AML-193 (cell line): ENCODE measurements around the gene SLC8A1.

Experiments
- DNase-seq, 2 experiments: peaks; one replicate each; lab custom pipeline; 2025; lab: John Stamatoyannopoulos, UW

The SLC8A1 gene

DNA sequence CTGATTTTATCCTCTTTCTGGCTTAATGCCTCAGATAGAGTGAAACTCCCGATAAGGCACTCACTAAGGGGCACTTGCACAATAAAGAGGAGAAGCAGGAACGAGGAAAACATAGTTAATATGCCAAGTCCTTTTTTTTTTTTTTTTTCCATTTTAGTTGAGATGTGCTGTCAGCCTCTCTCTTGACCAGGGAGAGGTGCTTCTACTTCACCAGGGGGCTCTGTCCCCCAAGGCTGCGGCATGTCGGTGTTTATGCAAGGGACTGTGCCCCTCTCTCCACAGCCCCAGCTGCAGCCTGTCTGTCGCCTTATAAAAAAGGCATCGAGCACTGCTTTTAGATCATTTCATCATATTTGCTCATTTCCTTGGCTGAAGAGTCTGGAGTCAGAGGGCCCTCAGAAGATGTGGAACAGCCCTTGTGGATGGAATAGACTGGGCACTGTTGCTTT, 178.1 kb downstream of the SLC8A1 start:
- DNase-seq = no peak

DNA sequence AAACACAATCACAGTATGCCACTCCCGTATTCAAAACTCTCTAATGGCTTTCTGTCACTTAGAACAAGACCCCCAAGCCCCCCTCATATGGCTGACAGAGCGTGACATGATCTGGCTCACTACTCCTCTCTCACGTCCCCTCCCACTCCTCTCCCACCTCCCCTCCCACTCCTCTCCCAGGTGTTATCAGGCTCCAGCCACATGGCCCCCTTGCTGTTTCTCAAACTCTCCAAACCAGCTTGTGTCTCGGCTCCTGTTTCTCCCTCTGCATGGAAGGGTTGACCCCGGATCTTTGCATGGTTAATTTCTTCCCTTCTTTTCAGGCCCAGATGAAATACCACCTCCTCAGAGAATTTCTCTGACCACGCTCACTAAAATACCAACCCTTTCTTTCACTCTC, 180.8 kb downstream of the SLC8A1 start:
- DNase-seq = no peak

DNA sequence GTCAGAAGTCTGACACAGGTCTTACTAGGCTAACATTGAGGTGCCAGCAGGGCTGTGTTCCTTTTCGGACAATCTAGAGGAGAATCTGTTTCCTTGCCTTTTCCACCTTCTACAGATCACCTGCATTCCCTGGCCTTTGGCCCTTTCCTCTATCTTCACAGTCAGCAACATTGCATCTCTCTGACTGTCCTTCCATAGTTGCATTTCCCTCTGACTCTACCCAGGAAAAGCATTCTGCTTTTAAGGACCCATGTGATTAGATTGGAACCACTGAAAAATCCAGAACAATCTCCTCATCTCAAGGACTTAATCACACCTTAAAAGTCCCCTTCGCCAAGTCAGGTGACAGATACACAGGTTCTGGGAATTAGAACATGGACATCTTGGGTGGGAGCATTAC, 181.5 kb downstream of the SLC8A1 start:
- no peak for DNase-seq

- DNase-seq = no peak
Measured at GRCh38 chr2:40268566-40268965, 183.3 kb downstream of the SLC8A1 start.

DNA sequence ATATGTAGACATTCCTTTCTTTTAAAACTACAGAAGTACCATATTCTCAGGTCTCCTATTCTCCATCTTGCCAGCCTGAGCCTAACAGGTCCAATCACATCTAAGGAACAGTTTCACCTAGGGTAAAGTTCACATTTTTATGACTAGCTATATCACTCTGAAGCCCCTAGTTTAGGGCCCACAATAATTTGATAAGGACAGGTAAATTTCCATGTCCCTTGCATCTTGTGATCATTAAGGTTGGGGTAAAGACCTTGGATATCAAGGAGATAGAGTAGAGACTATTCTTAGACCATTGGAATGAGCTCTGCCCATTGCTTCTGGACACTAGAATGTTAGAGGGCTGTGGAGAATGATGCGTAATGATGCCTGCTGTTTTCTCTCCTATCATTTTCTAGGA, 185.7 kb downstream of the SLC8A1 start:
- no peak for DNase-seq

DNA sequence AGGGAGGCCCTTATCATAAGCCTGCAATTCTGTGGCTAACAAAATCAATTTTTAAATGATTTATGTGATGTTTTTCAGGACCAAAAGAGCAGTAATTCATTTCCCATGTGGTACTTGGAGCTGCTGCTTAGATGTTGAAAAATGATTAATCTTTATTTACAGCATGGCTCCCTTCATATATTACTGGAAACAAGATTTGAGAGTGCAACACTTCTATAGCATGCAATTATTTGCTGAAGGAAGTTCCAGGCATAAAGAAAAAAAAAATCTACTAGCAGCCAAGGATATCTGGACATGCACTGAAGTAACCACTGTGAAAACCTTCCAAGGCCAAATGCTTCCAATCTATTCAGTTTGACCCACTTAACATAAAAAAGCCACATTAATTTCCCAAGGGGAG, 186.3 kb downstream of the SLC8A1 start:
- no peak for DNase-seq

DNA sequence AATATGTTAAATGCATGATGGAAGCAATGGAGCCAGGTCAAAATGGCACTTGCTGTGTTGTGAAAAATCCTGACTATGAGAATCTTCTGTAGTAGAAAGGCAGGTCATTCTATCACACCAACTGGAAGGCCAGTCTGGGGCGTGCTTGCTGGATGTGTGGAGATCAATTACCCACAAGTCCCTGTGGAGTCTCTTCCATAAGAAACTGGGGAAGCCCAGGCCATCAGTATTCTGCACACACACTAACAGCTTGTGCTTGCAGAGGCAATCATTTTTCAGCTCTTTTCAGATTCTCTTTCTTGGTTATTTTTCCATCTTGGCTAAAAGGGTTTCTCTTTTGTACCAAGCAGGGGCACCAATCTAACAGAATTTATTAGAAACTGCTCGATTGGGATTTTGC, 190.8 kb downstream of the SLC8A1 start:
- no peak for DNase-seq

DNA sequence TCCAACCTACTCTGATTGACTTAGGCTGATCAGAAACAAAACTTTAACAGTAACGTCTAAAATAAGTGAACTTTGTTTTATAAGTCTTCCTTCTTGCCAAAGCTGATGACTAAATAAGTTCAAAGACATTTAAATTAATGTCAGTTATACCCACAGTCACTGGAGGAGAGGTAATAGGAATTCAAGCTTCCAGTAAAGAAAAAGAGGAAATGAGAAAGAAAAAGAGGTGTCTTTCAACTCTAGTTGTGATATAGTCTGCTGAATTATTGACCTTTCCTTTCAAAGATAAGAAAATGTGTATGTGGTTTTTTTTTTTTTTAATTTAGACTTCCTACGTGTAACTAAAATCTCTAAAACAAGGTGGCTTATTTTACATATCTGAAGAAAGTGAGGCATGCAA, 191.5 kb downstream of the SLC8A1 start:
- no peak for DNase-seq

GRCh38 chr2:40259900-40260299, 192.0 kb downstream of the SLC8A1 start:
- no peak for DNase-seq

DNA sequence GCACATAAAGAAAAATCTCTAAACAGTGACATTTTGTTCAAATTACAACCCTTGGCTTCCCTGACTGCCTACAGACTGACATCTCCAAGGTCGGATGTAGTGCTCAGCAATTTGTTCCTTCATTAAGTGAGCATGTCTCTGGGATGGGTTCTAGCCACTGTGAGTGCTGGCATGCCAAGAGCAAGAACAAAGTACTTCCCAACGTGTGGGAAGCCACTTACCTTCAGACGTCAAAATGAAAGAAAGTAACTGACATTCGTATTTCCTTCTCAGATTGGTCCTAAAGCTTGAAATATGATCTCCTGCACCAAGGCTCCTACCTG, 193.8 kb downstream of the SLC8A1 start:
- no peak for DNase-seq

GRCh38 chr2:40257340-40258134, 194.4 kb downstream of the SLC8A1 start:
- DNase-seq = no peak

- no peak for DNase-seq
Measured at GRCh38 chr2:40256649-40257048, 195.2 kb downstream of the SLC8A1 start.

DNA sequence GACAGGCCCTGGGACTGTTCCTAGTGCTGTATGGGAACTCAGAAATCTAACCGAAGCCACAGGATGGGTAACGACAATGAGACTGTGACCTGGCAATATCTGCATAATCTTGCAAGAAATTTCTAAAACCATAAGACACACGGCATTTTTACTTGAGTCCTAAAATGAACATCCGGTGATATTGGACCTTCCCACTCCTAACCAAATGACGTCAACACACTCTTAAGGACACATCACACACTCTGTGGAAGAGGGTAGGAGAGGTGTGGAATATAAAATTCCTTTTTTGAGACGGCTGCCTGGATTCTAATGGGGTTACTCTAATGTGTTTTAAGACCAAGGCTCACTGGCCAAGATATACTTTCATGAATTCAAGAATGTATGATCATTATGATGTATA, 195.9 kb downstream of the SLC8A1 start:
- DNase-seq = no peak

GRCh38 chr2:40255103-40255502, 196.8 kb downstream of the SLC8A1 start:
- DNase-seq = no peak

DNA sequence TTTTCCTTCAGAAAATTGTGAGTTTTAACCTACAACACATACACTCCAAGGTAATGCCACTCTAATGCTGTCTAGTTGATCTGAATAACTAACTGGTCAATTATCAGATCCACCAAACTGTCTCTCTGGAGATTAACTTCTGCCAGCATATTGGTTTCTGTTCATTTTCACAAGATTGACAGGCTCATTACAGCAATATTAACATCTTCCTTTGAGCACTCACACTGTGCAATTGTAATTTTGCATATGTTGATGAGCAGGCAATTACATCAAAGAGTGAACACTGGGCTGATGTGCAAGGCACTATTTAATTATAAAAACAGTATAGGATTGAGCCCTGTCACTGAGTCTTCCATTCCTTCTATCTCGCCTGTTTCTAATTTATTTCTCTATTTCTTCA, 197.3 kb downstream of the SLC8A1 start:
- DNase-seq = no peak

DNA sequence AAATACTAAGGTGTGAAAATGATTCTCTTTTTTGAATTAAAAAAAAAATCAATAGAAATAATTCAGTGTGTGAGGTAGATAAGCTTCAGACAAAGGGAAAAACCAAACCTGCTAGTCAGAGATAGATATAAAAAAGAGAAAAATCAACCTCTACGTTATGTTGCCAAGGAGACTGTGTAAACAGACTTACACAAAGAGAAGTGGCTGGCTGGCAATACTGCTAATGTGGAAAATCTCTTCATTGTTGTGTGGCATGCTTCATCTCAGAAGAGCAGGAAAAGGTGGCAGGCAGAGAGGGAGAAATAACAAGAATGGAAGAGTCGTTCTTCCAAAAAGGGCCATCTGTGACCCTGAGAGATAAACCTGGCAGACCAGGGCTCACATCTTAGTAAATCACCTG, 200.8 kb downstream of the SLC8A1 start:
- DNase-seq = no peak

DNA sequence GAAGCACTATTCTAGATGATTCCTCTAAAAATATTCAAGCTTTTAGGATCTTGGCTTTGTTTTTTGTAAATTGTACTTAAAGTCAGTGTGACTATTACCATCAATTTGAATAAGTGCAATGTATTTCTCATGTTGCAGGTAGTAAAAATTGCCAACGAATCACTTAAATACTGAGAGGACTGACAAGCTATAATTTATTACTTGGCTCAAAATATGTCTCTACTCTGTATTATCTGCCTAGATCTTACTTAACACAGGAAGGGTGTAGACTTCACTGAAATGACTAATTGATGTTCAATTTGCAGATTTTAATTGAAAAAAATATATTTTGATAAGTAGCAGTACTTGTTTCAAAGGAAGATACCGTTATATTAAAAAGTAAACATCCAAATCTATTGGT, 202.3 kb downstream of the SLC8A1 start:
- no peak for DNase-seq

- no peak for DNase-seq
Measured at GRCh38 chr2:40248294-40248693, 203.6 kb downstream of the SLC8A1 start.

DNA sequence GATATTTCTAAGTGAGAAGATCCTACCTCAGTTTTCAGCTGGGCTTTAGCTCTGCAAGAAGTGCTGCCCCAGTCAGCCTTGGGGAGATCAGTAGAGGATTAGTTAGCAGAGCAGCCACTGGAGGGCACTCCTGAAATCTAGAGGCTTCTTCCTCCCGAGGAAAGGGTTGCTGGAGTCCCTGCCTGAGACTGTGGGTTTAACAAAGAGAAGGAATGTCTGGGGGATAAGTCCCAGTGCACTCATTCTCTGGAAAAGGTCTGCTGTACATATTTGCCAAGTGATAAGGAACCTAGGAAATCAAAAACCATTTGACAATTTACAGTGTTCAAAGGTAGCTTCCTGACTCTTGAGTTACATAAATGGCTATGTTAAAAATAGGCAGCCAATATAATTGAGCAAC, 207.2 kb downstream of the SLC8A1 start:
- DNase-seq = peak; percentile 14 to 54

DNA sequence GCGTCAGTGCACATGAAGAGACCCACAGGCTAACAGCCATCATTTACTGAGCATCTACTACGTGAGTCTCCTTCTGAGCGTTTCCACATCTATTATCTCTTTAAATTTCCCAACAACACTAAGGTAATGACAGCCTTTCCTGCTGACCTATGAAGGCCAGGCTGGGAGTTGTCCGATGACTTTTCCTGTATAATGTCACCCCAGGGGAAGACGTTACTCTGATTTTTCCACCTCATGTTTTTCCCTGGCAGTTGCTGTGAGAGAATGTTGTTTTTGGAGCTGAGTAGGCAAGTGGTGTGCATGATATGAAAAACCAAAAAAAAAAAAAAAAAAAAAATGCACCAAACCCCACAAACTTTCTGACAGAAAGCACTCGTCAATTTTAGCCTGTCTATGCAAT, 207.6 kb downstream of the SLC8A1 start:
- DNase-seq = no peak

DNA sequence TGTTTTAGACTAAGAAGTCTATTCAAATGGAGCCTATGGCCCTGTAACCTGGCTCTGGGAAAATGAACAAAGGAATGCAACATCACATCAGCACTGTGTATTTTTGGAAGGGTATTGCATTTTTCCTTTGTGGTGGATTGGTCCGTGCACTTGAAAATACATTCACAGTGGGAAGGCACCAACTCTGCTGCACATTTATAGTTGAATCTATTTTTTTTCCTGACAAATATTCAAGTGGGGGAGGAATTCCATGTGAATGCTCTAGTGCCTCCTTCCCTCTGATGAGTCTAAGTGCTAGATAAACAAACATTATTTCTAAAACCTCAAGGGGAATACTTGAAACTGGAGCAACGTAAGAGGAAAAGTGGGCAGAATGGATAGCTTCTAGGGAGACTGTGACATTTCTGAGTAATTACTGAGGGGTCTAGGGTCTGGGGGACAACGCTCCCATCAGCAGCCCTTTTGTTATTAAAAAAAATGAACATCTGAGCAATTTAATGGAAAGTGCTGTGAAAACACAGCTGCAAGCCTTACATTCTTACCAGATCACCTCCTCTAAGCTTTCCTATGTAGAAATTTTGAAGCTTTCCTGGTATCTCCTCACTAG, 208.2 kb downstream of the SLC8A1 start:
- no peak for DNase-seq

GRCh38 chr2:40242315-40242714, 209.6 kb downstream of the SLC8A1 start:
- no peak for DNase-seq

- no peak for DNase-seq
Measured at GRCh38 chr2:40240070-40240469, 211.8 kb downstream of the SLC8A1 start.
